Lung (tissue), 12 donors: ENCODE results near the gene CHORDC1. TPM values are rescaled to one million over a fixed set of nuclear protein-coding genes. Genes with fewer than 3 reads are reported as not detected.

ENCODE experiments used
- ATAC-seq: fragments of 200-7000 bp; cut with Tn5 transposase; one replicate; pipeline ENCODE4 v1.9.1; 2020; ENCODE audit warnings: moderate number of reproducible peaks; ENCODE audit not compliant: insufficient read depth, low FRiP score
- DNase-seq, 3 donors: peaks; one replicate each; pipeline ENCODE4 v3.0.0-alpha.2; 2013 to 2017
- H3K27ac ChIP-seq, 2 donors: one replicate each; pipeline ENCODE4 v1.5.1; 2013; ENCODE audit warnings: mild to moderate bottlenecking in 2 of 2, moderate library complexity in 2 of 2, control low read depth in 1 of 2, inconsistent platforms in 1 of 2, low read depth in 1 of 2, low read length in 1 of 2
- H3K27me3 ChIP-seq, 3 donors: one replicate each; pipeline ENCODE4 v1.5.1; 2013; ENCODE audit warnings: low read length in 2 of 3; ENCODE audit not compliant: control insufficient read depth in 3 of 3, insufficient read depth in 3 of 3
- H3K36me3 ChIP-seq, 4 donors: one replicate each; pipeline ENCODE4 v1.5.1; 2013; ENCODE audit warnings: low read length in 4 of 4, mild to moderate bottlenecking in 1 of 4, moderate library complexity in 1 of 4; ENCODE audit not compliant: control insufficient read depth in 4 of 4, insufficient read depth in 4 of 4
- H3K4me1 ChIP-seq, 5 donors: one replicate each; pipeline ENCODE4 v1.5.1; 2013; ENCODE audit warnings: low read length in 5 of 5, mild to moderate bottlenecking in 2 of 5, moderate library complexity in 1 of 5; ENCODE audit not compliant: control insufficient read depth in 5 of 5, insufficient read depth in 5 of 5
- H3K4me3 ChIP-seq: one replicate; pipeline ENCODE4 v1.5.1; 2013; ENCODE audit warnings: mild to moderate bottlenecking, control low read depth, moderate library complexity
- H3K9ac ChIP-seq, 2 donors: one replicate each; pipeline ENCODE4 v1.5.1; 2013; ENCODE audit warnings: low read length in 2 of 2, control low read depth in 1 of 2; ENCODE audit not compliant: insufficient read depth in 1 of 2
- H3K9me3 ChIP-seq, 4 donors: one replicate each; pipeline ENCODE4 v1.5.1; 2013; ENCODE audit warnings: low read length in 3 of 4, mild to moderate bottlenecking in 1 of 4, moderate library complexity in 1 of 4; ENCODE audit not compliant: control insufficient read depth in 4 of 4, insufficient read depth in 3 of 4
- WGBS, 2 donors: extraction: QIAGEN DNeasy Blood & Tissue Kit; methylation state at CpG; one replicate each; pipeline ENCODE4 v1.1.7; 2013; 5-methylcytosine and 5-hydroxymethylcytosine counted together
- polyA plus RNA-seq, 2 donors: library from polyadenylated mRNA; stranded (reverse); fragments of 200-250 nt; gene quantifications; one replicate each; pipeline ENCODE4 v1.2.1, GENCODE V29; 2013
- total RNA-seq, 2 donors: library from RNA; depleted of rRNA in 1 of 2; stranded (reverse); fragments of >200 nt in 1 of 2; gene quantifications; one replicate each; pipeline ENCODE4 v1.2.1, GENCODE V29; 2014 to 2021
- TF ChIP-seq, protein P1 (sequence below): IDR thresholded peaks from 2 replicates; pipeline ENCODE4 v1.5.1; 2012; ENCODE audit warnings: mild to moderate bottlenecking; ENCODE audit errors: control extremely low read depth, extremely low read depth
- donor health status: control.
- donor health status: control.
- donor health status: Bipolar disorder and iron deficiency.
- donor health status: healthy.
- donor health status: DM: yes; HTN: yes; CAD: no.

CHORDC1 gene
- total and polyA plus RNA-seq, 4 donors: 20.4 to 80.4 (median 22.7) TPM

DNA sequence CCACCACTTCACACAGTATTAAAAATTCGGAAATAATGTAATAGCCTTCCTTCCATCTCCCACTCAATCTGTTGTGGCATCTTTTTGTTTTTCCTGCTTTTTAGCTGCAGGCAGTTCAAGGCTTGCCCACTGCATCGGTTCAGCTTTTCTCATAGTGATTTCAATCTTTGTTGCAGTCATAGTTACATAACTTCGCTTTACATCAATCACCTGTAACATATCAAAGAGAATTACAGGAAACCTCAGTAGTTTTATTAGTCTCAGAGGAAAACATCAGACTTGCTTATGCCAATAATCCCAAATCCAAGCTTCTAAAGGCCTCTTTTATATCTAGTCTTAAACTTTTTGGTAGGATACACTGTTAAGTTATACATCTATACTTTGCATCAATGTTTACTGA, 20.5 kb downstream of the CHORDC1 start:
- H3K27me3 ChIP-seq: no peaks in the 10 kb centered on the region
- H3K4me3 ChIP-seq: no peak overlapping the region
- peaks cover 0 to 3% (median 0%) of the 10 kb centered on the region in 5 donors for H3K4me1 ChIP-seq
- peaks cover 3 to 18% (median 6%) of the 10 kb centered on the region in 4 donors for H3K36me3 ChIP-seq
- DNase-seq (no peak), ATAC-seq (no peak)
- no peaks in the 10 kb centered on the region for H3K9me3 ChIP-seq
- TF ChIP-seq, protein P1, sequence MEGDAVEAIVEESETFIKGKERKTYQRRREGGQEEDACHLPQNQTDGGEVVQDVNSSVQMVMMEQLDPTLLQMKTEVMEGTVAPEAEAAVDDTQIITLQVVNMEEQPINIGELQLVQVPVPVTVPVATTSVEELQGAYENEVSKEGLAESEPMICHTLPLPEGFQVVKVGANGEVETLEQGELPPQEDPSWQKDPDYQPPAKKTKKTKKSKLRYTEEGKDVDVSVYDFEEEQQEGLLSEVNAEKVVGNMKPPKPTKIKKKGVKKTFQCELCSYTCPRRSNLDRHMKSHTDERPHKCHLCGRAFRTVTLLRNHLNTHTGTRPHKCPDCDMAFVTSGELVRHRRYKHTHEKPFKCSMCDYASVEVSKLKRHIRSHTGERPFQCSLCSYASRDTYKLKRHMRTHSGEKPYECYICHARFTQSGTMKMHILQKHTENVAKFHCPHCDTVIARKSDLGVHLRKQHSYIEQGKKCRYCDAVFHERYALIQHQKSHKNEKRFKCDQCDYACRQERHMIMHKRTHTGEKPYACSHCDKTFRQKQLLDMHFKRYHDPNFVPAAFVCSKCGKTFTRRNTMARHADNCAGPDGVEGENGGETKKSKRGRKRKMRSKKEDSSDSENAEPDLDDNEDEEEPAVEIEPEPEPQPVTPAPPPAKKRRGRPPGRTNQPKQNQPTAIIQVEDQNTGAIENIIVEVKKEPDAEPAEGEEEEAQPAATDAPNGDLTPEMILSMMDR: no peak
- no peak overlapping the region for H3K9ac ChIP-seq
- H3K27ac ChIP-seq: no peak overlapping the region
- 71 to 73% methylated on average over 3 of the region's 3 CpGs for WGBS, 2 donors

DNA sequence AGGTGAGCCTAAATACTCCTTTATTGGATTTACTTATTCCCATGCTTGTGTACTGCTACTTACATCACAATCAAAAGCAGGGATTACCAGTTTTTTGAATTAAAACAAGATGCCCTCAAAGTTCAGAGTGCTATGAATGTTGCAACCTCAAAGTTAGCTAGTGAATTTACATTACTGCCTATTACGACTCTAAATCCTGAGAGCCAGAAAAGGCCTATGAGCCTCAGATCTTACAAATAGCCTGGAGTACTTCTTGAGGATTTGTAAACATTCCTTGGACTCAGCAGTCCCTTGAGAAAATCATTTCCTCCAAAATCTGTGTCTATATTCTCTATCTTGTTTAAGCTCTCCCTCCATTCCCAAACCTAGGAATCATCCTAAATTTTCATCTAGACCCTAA, 25.5 kb downstream of the CHORDC1 start:
- WGBS, 2 donors: 69 to 86% methylated on average over 1 of the region's 1 CpG
- H3K4me3 ChIP-seq: no peak overlapping the region
- H3K36me3 ChIP-seq: peaks cover 0 to 9% (median 5%) of the 10 kb centered on the region in 4 donors
- DNase-seq (peak in 2 of 3 donors; percentile 16 to 51), ATAC-seq (peak; percentile 77)
- no peak overlapping the region for H3K9ac ChIP-seq
- TF ChIP-seq, protein P1: no peak
- no peaks in the 10 kb centered on the region for H3K27me3 ChIP-seq
- no peaks in the 10 kb centered on the region for H3K9me3 ChIP-seq
- H3K4me1 ChIP-seq: peaks cover 0 to 3% (median 0%) of the 10 kb centered on the region in 5 donors
- H3K27ac ChIP-seq: no peak overlapping the region

DNA sequence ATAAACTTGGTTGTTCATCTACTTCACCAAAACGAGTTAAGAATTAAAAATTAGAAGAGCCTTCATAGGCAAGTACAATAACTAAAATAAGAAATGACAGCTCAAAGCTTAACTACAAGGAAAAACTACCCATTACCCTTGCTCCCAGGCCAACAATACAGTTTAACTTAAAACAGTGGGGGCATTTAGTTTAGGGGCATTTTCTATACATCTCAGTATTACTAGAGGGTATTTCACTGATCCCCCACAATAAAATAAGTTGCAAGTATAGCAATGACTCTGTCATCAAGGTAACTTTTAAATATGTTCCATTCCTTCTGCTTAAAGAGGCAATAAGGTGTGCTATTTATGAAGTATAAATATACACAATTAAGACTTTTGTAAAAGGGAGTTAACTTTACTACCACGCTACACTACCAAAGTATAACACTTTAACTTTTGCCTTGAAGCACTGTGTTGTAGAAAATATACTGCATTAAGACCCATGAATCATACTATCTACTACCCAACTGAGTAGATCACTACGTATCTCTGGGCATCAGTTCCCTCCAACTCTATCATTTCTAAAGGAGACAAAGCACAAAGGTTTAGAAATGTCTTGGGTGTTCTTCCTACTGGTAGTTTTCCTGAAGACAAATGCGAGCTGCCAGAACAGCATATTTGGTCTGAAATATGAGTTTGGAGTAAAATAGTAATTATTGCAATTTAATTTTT, 29.8 kb downstream of the CHORDC1 start:
- H3K27me3 ChIP-seq: no peaks in the 10 kb centered on the region
- no peak overlapping the region for H3K4me3 ChIP-seq
- WGBS, 2 donors: 91 to 94% methylated on average over 4 of the region's 4 CpGs
- peaks cover 0 to 12% (median 5%) of the 10 kb centered on the region in 4 donors for H3K36me3 ChIP-seq
- no peaks in the 10 kb centered on the region for H3K9me3 ChIP-seq
- no peak overlapping the region for H3K9ac ChIP-seq
- no peak for ATAC-seq
- TF ChIP-seq, protein P1: no peak
- no peak for DNase-seq
- H3K4me1 ChIP-seq: peaks cover 0 to 3% (median 0%) of the 10 kb centered on the region in 5 donors
- H3K27ac ChIP-seq: no peak overlapping the region
